Adrenal gland (tissue), 12 donors: Measurements from ENCODE around the gene LSM14B. TPM values are rescaled to one million over a fixed set of nuclear protein-coding genes. Genes with fewer than 3 reads are reported as not detected.

Source experiments
- DNase-seq, 7 donors: peaks; one replicate each; pipeline ENCODE4 v3.0.0-alpha.2; 2019 to 2020
- H3K27ac ChIP-seq, 5 donors: fragments of 200-600 bp; sonication (generic) in 4 of 5; 1 replicate in 3 of 5; 2 replicates in 2 of 5; pipeline versions ENCODE4 v1.5.1 to v1.8.0; 2016 to 2020; ENCODE audit warnings: mild to moderate bottlenecking in 1 of 5
- H3K27me3 ChIP-seq: fragments of 200-600 bp; 2 replicates; pipeline ENCODE4 v1.8.0; 2021
- H3K36me3 ChIP-seq, 2 donors: fragments of 200-600 bp; replicated peaks in 1 of 2; 1 replicate in 1 of 2; 2 replicates in 1 of 2; pipeline versions ENCODE4 v1.5.1 to v1.8.0; 2018 to 2022
- H3K4me1 ChIP-seq, 2 donors: fragments of 200-600 bp; replicated peaks in 1 of 2; 1 replicate in 1 of 2; 2 replicates in 1 of 2; pipeline versions ENCODE4 v1.5.1 to v1.8.0; 2018 to 2021
- H3K4me3 ChIP-seq, 4 donors: fragments of 200-600 bp; sonication (generic) in 3 of 4; one replicate each; pipeline ENCODE4 v1.5.1; 2016 to 2018
- H3K9me3 ChIP-seq, 3 donors: fragments of 200-600 bp; sonication (generic) in 1 of 3; replicated peaks in 1 of 3; 1 replicate in 2 of 3; 2 replicates in 1 of 3; pipeline versions ENCODE4 v1.5.1 to v1.8.0; 2016 to 2021
- POLR2A ChIP-seq, 2 donors: fragments of 450-650 bp; IDR thresholded peaks; one replicate each; pipeline ENCODE4 v1.6.1; 2017; ENCODE audit warnings: antibody characterized with exemption in 2 of 2, mild to moderate bottlenecking in 2 of 2, moderate library complexity in 1 of 2
- WGBS, 4 donors: extraction: QIAGEN DNeasy Blood & Tissue Kit in 2 of 4; methylation state at CpG; one replicate each; pipeline versions ENCODE4 v1.1.5 to v1.1.7; 2013 to 2017; 5-methylcytosine and 5-hydroxymethylcytosine counted together
- intact Hi-C, 2 donors: fragments of 100-400 bp; cut with DNase I; formaldehyde crosslinking; loops; one replicate each; pipeline versions ENCODE4 v1.14.1 to v1.15.0; 2022 to 2023
- polyA plus RNA-seq, 3 donors: library from polyadenylated mRNA; stranded (reverse); fragments of 200-250 nt in 2 of 3; fragments of 350-450 nt in 1 of 3; fragmentation: Illumina TruSeq in 1 of 3; extraction: RNeasy Lipid Tissue Mini Kit (QIAGEN cat#74804) in 1 of 3; gene quantifications; one replicate each; pipeline ENCODE4 v1.2.3, GENCODE V29; 2013 to 2014
- total RNA-seq, 9 donors: library from RNA; depleted of rRNA in 4 of 9; stranded (reverse); fragments of >200 nt in 4 of 9; fragments of 120-200 nt in 1 of 9; fragmentation: NEBNext Ultra II Directional in 1 of 9; extraction: Animal tissue kit (Norgen Biotek cat#: 25700) in 1 of 9; gene quantifications; one replicate each; pipeline versions ENCODE4 v1.1.0 to v1.2.4, GENCODE V29; 2013 to 2023
- TF ChIP-seq, protein P1 (sequence below), 6 experiments: fragments of 450-650 bp in 4 of 6; fragments of 200-600 bp in 2 of 6; sonication (generic) in 1 of 6; IDR thresholded peaks; 1 replicate in 5 of 6; 2 replicates in 1 of 6; pipeline versions ENCODE4 v1.5.1 to v1.8.0; 2016 to 2021; ENCODE audit warnings: antibody characterized with exemption in 6 of 6, mild to moderate bottlenecking in 2 of 6, moderate library complexity in 1 of 6
- donor health status: healthy with polysubstance abuse.
- donor health status: Bipolar disorder and iron deficiency.
- donor health status: DM: yes; HTN: yes; CAD: no.
- donor health status: DM: no; HTN: no; CAD: no.
- donor health status: DM: no; HTN: no; CAD: no.
- donor health status: DM: yes; HTN: yes; CAD: no.

Gene LSM14B
- total and polyA plus RNA-seq, 12 donors, result 17.6 to 47.0 (median 29.2) TPM

DNA sequence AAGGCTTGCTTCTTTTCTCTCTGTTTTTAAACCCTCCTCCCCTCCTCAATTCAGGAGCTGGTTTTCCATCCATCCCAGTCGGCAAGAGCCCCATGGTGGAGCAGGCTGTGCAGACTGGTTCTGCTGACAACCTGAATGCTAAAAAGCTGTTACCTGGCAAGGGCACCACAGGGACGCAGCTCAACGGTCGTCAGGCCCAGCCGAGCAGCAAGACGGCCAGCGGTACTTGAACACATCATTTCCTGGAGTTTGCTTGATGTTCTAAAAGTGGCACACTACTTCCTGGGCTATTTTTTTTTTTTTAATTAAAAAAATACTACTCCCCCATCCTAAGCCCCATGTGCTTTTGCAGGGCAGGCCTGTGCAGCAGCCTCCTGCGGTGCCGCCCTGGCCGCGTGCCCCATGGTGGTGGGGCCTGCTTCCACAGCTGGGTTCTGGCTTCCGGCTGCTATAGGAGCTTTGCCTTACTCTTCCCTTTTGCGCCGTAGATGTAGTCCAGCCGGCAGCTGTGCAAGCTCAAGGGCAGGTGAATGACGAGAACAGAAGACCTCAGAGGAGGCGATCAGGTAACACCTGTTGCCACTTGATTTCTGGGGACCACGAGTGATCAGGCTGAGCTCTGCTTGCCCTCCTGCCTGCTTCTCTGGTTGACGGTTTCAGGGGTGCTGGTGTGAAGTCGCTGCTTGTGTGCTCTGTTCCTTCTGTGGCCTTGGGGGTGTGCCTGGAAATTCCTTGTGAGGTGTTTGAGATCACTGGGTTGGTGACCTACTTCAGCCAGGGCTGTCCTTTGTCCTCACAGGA is 7.7 kb downstream of the LSM14B start:
- intact Hi-C loops, result loop anchor here in 1 of 2 donors (5.0 kb wide), 1 partner anchor 63 kb away; the partner anchor contains the start of gene TAF4
- WGBS, 4 donors, result 88 to 91% (median 89%) methylated on average over 16 to 20 of the region's 20 CpGs
- TF ChIP-seq POLR2A (IDR thresholded peaks at IDR 0.05), result no peak
- TF ChIP-seq, protein P1, sequence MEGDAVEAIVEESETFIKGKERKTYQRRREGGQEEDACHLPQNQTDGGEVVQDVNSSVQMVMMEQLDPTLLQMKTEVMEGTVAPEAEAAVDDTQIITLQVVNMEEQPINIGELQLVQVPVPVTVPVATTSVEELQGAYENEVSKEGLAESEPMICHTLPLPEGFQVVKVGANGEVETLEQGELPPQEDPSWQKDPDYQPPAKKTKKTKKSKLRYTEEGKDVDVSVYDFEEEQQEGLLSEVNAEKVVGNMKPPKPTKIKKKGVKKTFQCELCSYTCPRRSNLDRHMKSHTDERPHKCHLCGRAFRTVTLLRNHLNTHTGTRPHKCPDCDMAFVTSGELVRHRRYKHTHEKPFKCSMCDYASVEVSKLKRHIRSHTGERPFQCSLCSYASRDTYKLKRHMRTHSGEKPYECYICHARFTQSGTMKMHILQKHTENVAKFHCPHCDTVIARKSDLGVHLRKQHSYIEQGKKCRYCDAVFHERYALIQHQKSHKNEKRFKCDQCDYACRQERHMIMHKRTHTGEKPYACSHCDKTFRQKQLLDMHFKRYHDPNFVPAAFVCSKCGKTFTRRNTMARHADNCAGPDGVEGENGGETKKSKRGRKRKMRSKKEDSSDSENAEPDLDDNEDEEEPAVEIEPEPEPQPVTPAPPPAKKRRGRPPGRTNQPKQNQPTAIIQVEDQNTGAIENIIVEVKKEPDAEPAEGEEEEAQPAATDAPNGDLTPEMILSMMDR (IDR thresholded peaks at IDR 0.05), result no peak
- Histone ChIP-seq H3K36me3 (peaks cover 0 to 92% of the 10 kb centered on the region in 2 donors), H3K4me3 (no peak overlapping the region), H3K4me1 (peaks cover 10 to 22% of the 10 kb centered on the region in 2 donors), H3K9me3 (no peaks in the 10 kb centered on the region), H3K27me3 (no peaks in the 10 kb centered on the region), H3K27ac (no peak overlapping the region)
- no peak for DNase-seq

DNA sequence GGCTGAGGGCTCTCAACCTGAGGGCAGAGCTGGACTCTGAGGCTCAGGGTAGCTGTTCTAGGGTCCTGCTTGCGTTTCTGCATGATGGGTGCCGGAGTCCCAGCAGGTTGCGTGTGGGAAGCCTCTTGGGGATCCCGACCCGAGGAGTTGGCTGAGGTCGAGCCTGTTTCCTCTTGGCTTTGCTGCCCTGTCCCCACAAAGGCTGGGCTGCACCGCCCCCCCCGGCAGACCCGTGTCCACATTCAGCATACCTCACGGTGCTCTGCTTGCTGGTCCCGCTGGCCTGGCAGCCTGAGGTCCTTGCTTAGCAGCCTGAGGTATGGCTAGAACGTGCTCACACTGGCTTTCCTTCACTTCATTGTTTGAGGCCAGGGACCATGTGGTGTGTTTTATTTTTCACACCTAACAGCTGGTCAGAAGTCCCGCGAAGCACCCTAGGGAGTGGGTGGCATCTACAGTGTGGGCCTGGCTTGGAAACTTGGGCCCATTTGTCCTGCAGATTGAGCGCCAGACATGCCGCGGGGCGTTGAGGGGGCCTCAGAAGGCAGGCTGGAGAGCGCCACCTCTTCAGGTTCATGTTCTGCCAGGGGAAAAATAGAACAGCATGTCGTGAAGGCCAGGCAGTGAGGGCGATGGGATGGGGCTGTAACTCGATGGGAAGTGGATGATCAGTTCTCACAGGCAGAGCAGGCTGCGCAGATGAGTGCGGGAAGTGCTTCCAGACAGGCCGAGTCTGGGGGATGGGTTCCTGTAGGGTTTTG is 9.5 kb downstream of the LSM14B start:
- peak overlapping the region in 2 of 5 donors; percentile 38 to 69 for H3K27ac ChIP-seq
- intact Hi-C loops, result loop anchor here in 1 of 2 donors (5.0 kb wide), 1 partner anchor 64 kb away; the partner anchor contains the start of gene TAF4
- H3K4me3 ChIP-seq, result no peak overlapping the region
- H3K27me3 ChIP-seq, result no peaks in the 10 kb centered on the region
- no peak for TF ChIP-seq POLR2A (IDR thresholded peaks at IDR 0.05)
- TF ChIP-seq, protein P1 (IDR thresholded peaks at IDR 0.05), result no peak
- H3K36me3 ChIP-seq, result peaks cover 0 to 91% of the 10 kb centered on the region in 2 donors
- no peak for DNase-seq
- no peaks in the 10 kb centered on the region for H3K9me3 ChIP-seq
- 88 to 92% (median 91%) methylated on average over 19 to 25 of the region's 25 CpGs for WGBS, 4 donors
- peaks cover 14 to 39% of the 10 kb centered on the region in 2 donors for H3K4me1 ChIP-seq

DNA sequence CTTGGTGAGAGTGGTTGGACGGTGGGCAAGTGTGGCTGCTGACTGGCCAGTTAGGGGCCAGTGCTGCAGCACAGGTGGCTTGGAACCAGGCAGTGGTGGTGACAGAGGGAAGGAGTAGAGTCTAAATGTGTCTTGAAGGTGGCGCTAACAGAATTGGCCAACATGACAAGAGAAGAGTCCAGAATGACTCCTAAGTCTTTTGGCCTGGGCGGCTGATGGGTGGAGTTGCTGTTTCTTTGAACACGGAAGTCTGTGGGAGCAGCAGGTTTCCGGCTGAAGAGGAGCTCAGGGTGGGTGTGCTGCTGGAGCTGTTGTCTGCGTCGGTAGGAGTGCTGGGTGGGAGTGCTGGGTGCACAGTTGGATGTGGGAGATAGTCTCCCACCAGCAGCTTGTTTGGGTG is 10.1 kb downstream of the LSM14B start:
- H3K36me3 ChIP-seq, result peaks cover 0 to 90% of the 10 kb centered on the region in 2 donors
- intact Hi-C loops, result loop anchor here in 1 of 2 donors (5.0 kb wide), 1 partner anchor 65 kb away; the partner anchor contains the start of gene TAF4
- 77 to 93% (median 87%) methylated on average over 7 of the region's 7 CpGs for WGBS, 4 donors
- no peak for TF ChIP-seq POLR2A (IDR thresholded peaks at IDR 0.05)
- TF ChIP-seq, protein P1 (IDR thresholded peaks at IDR 0.05), result no peak
- H3K27ac ChIP-seq, result peak overlapping the region in 2 of 5 donors; percentile 66 to 69
- no peak for DNase-seq
- H3K4me3 ChIP-seq, result no peak overlapping the region
- no peaks in the 10 kb centered on the region for H3K27me3 ChIP-seq
- no peaks in the 10 kb centered on the region for H3K9me3 ChIP-seq
- peaks cover 14 to 39% of the 10 kb centered on the region in 2 donors for H3K4me1 ChIP-seq
